Epithelial cell of alveolus of lung (primary cell): ENCODE data around the gene CSN1S1. TPM values are rescaled to one million over a fixed set of nuclear protein-coding genes. Genes with fewer than 3 reads are reported as not detected.

Experiments
- total RNA-seq: library from RNA; depleted of rRNA; stranded (reverse); fragments of >200 nt; gene quantifications from 2 replicates; pipeline ENCODE4 v1.2.1, GENCODE V29; 2015

The CSN1S1 gene, protein sequence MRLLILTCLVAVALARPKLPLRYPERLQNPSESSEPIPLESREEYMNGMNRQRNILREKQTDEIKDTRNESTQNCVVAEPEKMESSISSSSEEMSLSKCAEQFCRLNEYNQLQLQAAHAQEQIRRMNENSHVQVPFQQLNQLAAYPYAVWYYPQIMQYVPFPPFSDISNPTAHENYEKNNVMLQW
- total RNA-seq: not detected in 2 replicates

GRCh38 chr4:69930768-69931167 is at the start of gene CSN1S1:
CSN1S1 (plus strand) TSS chr4:69931068; CDS start chr4:69932556, 1,488 bp downstream.

GRCh38 chr4:69965628-69966027 is 34.8 kb downstream of the CSN1S1 start, which contains the start of gene CSN2:
CSN2 (minus strand) TSS chr4:69965728; CDS start chr4:69960995, 4,733 bp downstream.

DNA sequence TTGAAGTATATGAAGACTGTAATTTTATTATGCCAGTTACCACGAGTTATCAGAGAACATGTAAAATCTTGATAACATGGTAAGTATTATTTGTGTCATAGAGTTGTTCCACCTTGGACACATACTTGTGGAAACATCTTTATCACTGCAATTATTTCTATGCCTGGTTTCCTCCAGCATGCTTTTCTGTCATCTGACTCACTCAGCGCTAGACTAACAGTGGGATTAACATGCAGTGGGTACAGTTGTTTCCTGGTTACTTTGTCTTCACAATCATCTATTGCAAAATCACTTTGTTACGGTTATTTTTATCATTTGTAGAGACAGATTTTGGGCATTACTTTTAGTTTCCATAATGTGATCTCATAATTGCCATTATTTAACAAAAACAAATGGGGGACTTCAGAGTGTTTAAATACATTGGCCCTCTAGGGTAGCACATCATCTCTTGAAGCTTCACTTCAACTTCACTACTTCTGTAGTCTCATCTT is 64.7 kb downstream of the CSN1S1 start, which contains the start of gene STATH:
Gene STATH, plus strand, starts transcription at position 441 of the 491 bp plus-strand sequence. CDS start 2,472 bp downstream, outside the sequence.

Other genes starting within 250 kb of the CSN1S1 start
- 0.52 and 1.0 TPM in 2 replicates for gene SULT1B1, start 170.4 kb upstream of the CSN1S1 start, total RNA-seq
- 13.6 and 23.7 TPM in 2 replicates for gene SULT1E1, start 70.9 kb upstream of the CSN1S1 start, total RNA-seq
- not detected in 2 replicates for gene CSN2, start 34.7 kb downstream of the CSN1S1 start, total RNA-seq
- 0.80 TPM in 1 of 2 replicates, not detected in the other for gene STATH, start 64.9 kb downstream of the CSN1S1 start, total RNA-seq
- gene HTN3, start 97.4 kb downstream of the CSN1S1 start, total RNA-seq: not detected in 2 replicates
- gene HTN1, start 119.4 kb downstream of the CSN1S1 start, total RNA-seq: not detected in 2 replicates
- gene PRR27, start 223.2 kb downstream of the CSN1S1 start, total RNA-seq: not detected in 2 replicates